Activated CD4-positive, alpha-beta T cell treated with anti-CD3 and anti-CD28 coated beads for 24 hours (primary cell): ENCODE results near the gene TMEM232.
"Not testable (repeated sequence)": the region's sequence is repeated elsewhere in the genome, so short reads cannot be mapped to it uniquely, and the experiment has no call there.

Experiments used
- DNase-seq, 2 donors: peaks; one replicate each; pipeline ENCODE4 v3.0.0-alpha.2; 2020; ENCODE audit warnings: low read depth in 2 of 2

The TMEM232 gene

GRCh38 chr5:110726249-110727024, at the start of gene TMEM232:
TMEM232 (minus strand) TSS chr5:110726671; CDS start chr5:110667352, 59,319 bp downstream.
- peak; percentile 53 to 60 for DNase-seq

- DNase-seq = no peak
Measured at GRCh38 chr5:110770286-110770685, 43.8 kb upstream of the TMEM232 start.

- no peak for DNase-seq
Measured at GRCh38 chr5:110769000-110769681, 42.7 kb upstream of the TMEM232 start.

- DNase-seq = no peak
Measured at GRCh38 chr5:110768138-110768860, 41.8 kb upstream of the TMEM232 start.

GRCh38 chr5:110760158-110760557, 33.7 kb upstream of the TMEM232 start:
- DNase-seq = no peak

GRCh38 chr5:110757118-110757729, 30.8 kb upstream of the TMEM232 start:
- DNase-seq = peak in 1 of 2 donors; percentile 19

- no peak for DNase-seq
Measured at GRCh38 chr5:110754181-110754580, 27.7 kb upstream of the TMEM232 start.

GRCh38 chr5:110753600-110753999, 27.1 kb upstream of the TMEM232 start:
- DNase-seq = no peak

GRCh38 chr5:110752953-110753352, 26.5 kb upstream of the TMEM232 start:
- DNase-seq = no peak

GRCh38 chr5:110751902-110752762, 25.7 kb upstream of the TMEM232 start:
- peak in 1 of 2 donors; percentile 15 for DNase-seq

- peak; percentile 74 to 77 for DNase-seq
Measured at GRCh38 chr5:110738812-110739651, 12.6 kb upstream of the TMEM232 start, which contains the start of gene SLC25A46. SLC25A46 (plus strand) TSS chr5:110739007; CDS start chr5:110739120, 113 bp downstream.

GRCh38 chr5:110738503-110738811, 12.0 kb upstream of the TMEM232 start:
- DNase-seq = no peak

GRCh38 chr5:110736753-110737152, 10.3 kb upstream of the TMEM232 start:
- DNase-seq = no peak

GRCh38 chr5:110735556-110735955, 9.1 kb upstream of the TMEM232 start:
- no peak for DNase-seq

GRCh38 chr5:110734101-110734500, 7.6 kb upstream of the TMEM232 start:
- DNase-seq = no peak

GRCh38 chr5:110731499-110731898, 5.0 kb upstream of the TMEM232 start:
- not testable (repeated sequence) for DNase-seq

GRCh38 chr5:110727025-110727314, 499 bp upstream of the TMEM232 start:
- DNase-seq = no peak

GRCh38 chr5:110718311-110718710, 8.2 kb downstream of the TMEM232 start:
- DNase-seq = no peak

- DNase-seq = no peak
Measured at GRCh38 chr5:110716247-110717245, 9.9 kb downstream of the TMEM232 start.
